Neural progenitor cell (in vitro differentiated cells): Measurements from ENCODE around the gene TRAF3.

Source experiments
- EZH2 ChIP-seq: fragments of 200-600 bp; sonication (generic); IDR thresholded peaks from 2 replicates; pipeline ENCODE4 v1.6.1; 2017; ENCODE audit warnings: antibody characterized with exemption, mild to moderate bottlenecking, moderate library complexity
- EZH2phosphoT487 ChIP-seq: fragments of 200-600 bp; sonication (generic); IDR thresholded peaks from 2 replicates; pipeline ENCODE4 v1.6.1; 2017; ENCODE audit warnings: antibody characterized with exemption
- TF ChIP-seq, protein P1 (sequence below): fragments of 200-600 bp; sonication (generic); IDR thresholded peaks from 2 replicates; pipeline ENCODE4 v1.5.1; 2017; ENCODE audit warnings: antibody characterized with exemption, mild to moderate bottlenecking

DNA sequence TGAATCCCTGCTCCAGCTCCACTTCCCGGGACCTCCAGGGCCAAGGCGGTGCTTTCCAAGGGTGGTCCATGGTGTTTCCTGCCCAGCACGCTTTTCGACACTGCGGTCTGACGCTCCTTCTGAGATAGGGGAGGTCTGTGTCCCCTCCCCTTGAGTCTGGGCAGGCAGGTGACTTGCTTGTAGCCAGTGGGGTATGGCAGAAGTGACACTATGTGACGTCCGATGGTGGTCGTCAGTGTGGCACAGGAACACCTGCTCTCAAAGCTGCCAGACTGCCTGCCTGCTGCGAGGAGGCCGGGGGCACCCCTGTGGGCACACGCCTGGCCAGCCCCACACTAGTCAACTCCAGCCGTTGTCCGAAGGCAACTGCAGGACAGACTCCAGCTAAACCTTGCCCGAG is 16.0 kb upstream of the TRAF3 start:
- no peak for TF ChIP-seq EZH2phosphoT487
- TF ChIP-seq, protein P1, sequence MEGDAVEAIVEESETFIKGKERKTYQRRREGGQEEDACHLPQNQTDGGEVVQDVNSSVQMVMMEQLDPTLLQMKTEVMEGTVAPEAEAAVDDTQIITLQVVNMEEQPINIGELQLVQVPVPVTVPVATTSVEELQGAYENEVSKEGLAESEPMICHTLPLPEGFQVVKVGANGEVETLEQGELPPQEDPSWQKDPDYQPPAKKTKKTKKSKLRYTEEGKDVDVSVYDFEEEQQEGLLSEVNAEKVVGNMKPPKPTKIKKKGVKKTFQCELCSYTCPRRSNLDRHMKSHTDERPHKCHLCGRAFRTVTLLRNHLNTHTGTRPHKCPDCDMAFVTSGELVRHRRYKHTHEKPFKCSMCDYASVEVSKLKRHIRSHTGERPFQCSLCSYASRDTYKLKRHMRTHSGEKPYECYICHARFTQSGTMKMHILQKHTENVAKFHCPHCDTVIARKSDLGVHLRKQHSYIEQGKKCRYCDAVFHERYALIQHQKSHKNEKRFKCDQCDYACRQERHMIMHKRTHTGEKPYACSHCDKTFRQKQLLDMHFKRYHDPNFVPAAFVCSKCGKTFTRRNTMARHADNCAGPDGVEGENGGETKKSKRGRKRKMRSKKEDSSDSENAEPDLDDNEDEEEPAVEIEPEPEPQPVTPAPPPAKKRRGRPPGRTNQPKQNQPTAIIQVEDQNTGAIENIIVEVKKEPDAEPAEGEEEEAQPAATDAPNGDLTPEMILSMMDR = no peak
- TF ChIP-seq EZH2 = no peak
